HG03064 (cell line): ENCODE measurements around the gene DDIAS.
A peak's percentile ranks its signal among the peaks of the same experiment; 100 is the strongest.
"Not testable (repeated sequence)": the region's sequence is repeated elsewhere in the genome, so short reads cannot be mapped to it uniquely, and the experiment has no call there.

Experiments
- ATAC-seq: cut with Tn5 transposase; IDR thresholded peaks from one replicate; pipeline ENCODE4 v1.9.1; 2021; ENCODE audit warnings: low read depth; ENCODE audit not compliant: unreplicated experiment

DDIAS gene

GRCh38 chr11:82901165-82901921 is at the start of gene DDIAS:
DDIAS (plus strand) TSS chr11:82901736; CDS start chr11:82914739, 13,003 bp downstream.
- ATAC-seq = peak; percentile 64

- no peak for ATAC-seq
These were observed 47.3 kb upstream of the DDIAS start for GRCh38 chr11:82854242-82854641.

GRCh38 chr11:82854916-82855315 is 46.6 kb upstream of the DDIAS start:
- ATAC-seq = not testable (repeated sequence)

- ATAC-seq = no peak
These were observed 45.9 kb upstream of the DDIAS start for GRCh38 chr11:82855616-82856015.

GRCh38 chr11:82857145-82857544 is 44.4 kb upstream of the DDIAS start:
- ATAC-seq = no peak

- ATAC-seq = no peak
These were observed 43.4 kb upstream of the DDIAS start for GRCh38 chr11:82858133-82858532.

GRCh38 chr11:82858556-82859091 is 42.9 kb upstream of the DDIAS start:
- ATAC-seq = no peak

- ATAC-seq = no peak
These were observed 41.8 kb upstream of the DDIAS start for GRCh38 chr11:82859750-82860149.

GRCh38 chr11:82862379-82862778 is 39.2 kb upstream of the DDIAS start:
- ATAC-seq = no peak

GRCh38 chr11:82863209-82863608 is 38.3 kb upstream of the DDIAS start:
- no peak for ATAC-seq

GRCh38 chr11:82864268-82864667 is 37.3 kb upstream of the DDIAS start:
- no peak for ATAC-seq

GRCh38 chr11:82865841-82866240 is 35.7 kb upstream of the DDIAS start:
- no peak for ATAC-seq

GRCh38 chr11:82867495-82868082 is 33.9 kb upstream of the DDIAS start:
- no peak for ATAC-seq

- no peak for ATAC-seq
These were observed 31.9 kb upstream of the DDIAS start for GRCh38 chr11:82869657-82870056.

GRCh38 chr11:82871646-82872045 is 29.9 kb upstream of the DDIAS start:
- ATAC-seq = no peak

- no peak for ATAC-seq
These were observed 29.0 kb upstream of the DDIAS start for GRCh38 chr11:82872377-82873150.

- no peak for ATAC-seq
These were observed 27.6 kb upstream of the DDIAS start for GRCh38 chr11:82873919-82874333.

GRCh38 chr11:82874646-82875523 is 26.7 kb upstream of the DDIAS start:
- no peak for ATAC-seq

- no peak for ATAC-seq
These were observed 17.7 kb upstream of the DDIAS start for GRCh38 chr11:82883853-82884252.
